ENCODE data around the gene MBD3L4. TPM values are rescaled to one million over a fixed set of nuclear protein-coding genes. Genes with fewer than 3 reads are reported as not detected.
"Not testable (repeated sequence)": the region's sequence is repeated elsewhere in the genome, so short reads cannot be mapped to it uniquely, and the experiment has no call there.

Gene MBD3L4
- total RNA-seq, 1 experiment from 2014 or later: not detected

DNA sequence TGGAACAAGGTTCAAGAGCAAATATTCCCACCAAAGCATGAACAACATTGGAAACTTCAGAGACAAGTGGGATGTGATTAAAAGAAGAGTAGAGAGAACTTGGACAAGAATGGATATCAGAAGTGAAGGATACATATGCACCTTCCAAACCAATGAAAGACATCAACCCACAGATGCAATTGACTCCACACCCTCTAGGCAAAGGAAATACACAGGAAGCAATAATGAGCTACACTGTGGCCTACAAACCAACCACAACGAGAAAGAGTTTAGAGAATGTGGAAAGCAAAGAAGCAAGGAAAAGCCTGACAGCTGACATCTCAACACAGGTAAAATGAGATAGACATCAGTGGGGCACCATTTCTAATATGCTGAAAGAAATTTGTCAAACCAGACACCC, 11.2 kb downstream of the MBD3L4 start:
- DNase-seq (ENCODE audit: low read depth, low spot score); ATAC-seq: not testable (repeated sequence)

DNA sequence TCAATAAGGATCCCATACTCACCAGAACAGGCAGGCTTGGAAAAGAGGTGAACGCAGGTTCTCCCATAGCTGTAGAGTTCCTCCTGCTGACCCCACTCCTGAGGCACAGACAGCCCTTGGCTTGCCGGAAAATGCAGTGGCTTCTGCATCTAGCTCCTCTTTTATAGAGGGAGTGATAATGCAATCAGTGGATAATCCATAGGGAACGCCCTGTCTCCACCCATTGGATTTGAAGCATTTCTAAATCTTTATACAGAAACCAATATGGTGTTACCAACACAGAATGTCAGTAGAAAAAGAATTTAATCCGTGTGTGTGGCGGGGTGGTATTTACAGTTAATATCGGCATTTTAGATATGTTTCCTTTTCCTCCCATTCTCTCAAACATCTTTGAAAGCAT, 18.6 kb downstream of the MBD3L4 start, which contains the start of gene MBD3L2B:
MBD3L2B (minus strand) TSS at position 101 of the 400 bp plus-strand sequence; CDS start at position 67, 34 bp downstream.
- H4K20me1 ChIP-seq (ENCODE audit: insufficient read depth); intact Hi-C loops (cut with micrococcal nuclease); H3K9me3 ChIP-seq (ENCODE audit: control insufficient read depth in 1 of 2, insufficient read depth in 1 of 2, low read depth in 1 of 2, low read length in 2 of 2); H2AFZ ChIP-seq (ENCODE audit: low read depth, low read length, poor library complexity, severe bottlenecking); CTCF ChIA-PET; RAD21 ChIA-PET (ENCODE audit: low non-redundant PET in 1 of 2, low total read pairs in 2 of 2, uncharacterized antibody in 2 of 2, unreplicated experiment in 2 of 2); ATAC-seq; H3K27ac ChIP-seq (ENCODE audit: low read depth, low read length); DNase-seq (ENCODE audit: low read depth, low spot score); POLR2A ChIA-PET; H3K9ac ChIP-seq (ENCODE audit: low read length); H3K79me2 ChIP-seq (ENCODE audit: insufficient read depth, low read length); H3K9me2 ChIP-seq (ENCODE audit: insufficient read depth); H3K4me3 ChIP-seq (replicated peaks in 1 of 2; ENCODE audit: low read depth in 1 of 2, low read length in 2 of 2); H3K4me1 ChIP-seq (ENCODE audit: control insufficient read depth in 1 of 2, insufficient read depth in 2 of 2, low read length in 2 of 2); H3K36me3 ChIP-seq (ENCODE audit: control insufficient read depth in 1 of 2, insufficient read depth in 2 of 2, low read length in 2 of 2); H3K27me3 ChIP-seq (ENCODE audit: insufficient read depth, low read length); BruUV-seq (replicated peaks); H3K4me2 ChIP-seq (ENCODE audit: low read length): not testable (repeated sequence)

More for the DNA sequence above, 11.2 kb downstream of the MBD3L4 start:
- intact Hi-C loops (cut with micrococcal nuclease); CTCF ChIA-PET; H3K9me3 ChIP-seq (ENCODE audit: control insufficient read depth in 1 of 2, insufficient read depth in 1 of 2, low read depth in 1 of 2, low read length in 2 of 2); H3K27ac ChIP-seq (ENCODE audit: low read depth, low read length); H2AFZ ChIP-seq (ENCODE audit: low read depth, low read length, poor library complexity, severe bottlenecking); H3K4me1 ChIP-seq (ENCODE audit: control insufficient read depth in 1 of 2, insufficient read depth in 2 of 2, low read length in 2 of 2); BruUV-seq (replicated peaks); H3K36me3 ChIP-seq (ENCODE audit: control insufficient read depth in 1 of 2, insufficient read depth in 2 of 2, low read length in 2 of 2); H3K4me2 ChIP-seq (ENCODE audit: low read length); H4K20me1 ChIP-seq (ENCODE audit: insufficient read depth); H3K79me2 ChIP-seq (ENCODE audit: insufficient read depth, low read length); H3K9me2 ChIP-seq (ENCODE audit: insufficient read depth); POLR2A ChIA-PET; H3K27me3 ChIP-seq (ENCODE audit: insufficient read depth, low read length); H3K9ac ChIP-seq (ENCODE audit: low read length); RAD21 ChIA-PET (ENCODE audit: low non-redundant PET in 1 of 2, low total read pairs in 2 of 2, uncharacterized antibody in 2 of 2, unreplicated experiment in 2 of 2); H3K4me3 ChIP-seq (replicated peaks in 1 of 2; ENCODE audit: low read depth in 1 of 2, low read length in 2 of 2): not testable (repeated sequence)

DNA sequence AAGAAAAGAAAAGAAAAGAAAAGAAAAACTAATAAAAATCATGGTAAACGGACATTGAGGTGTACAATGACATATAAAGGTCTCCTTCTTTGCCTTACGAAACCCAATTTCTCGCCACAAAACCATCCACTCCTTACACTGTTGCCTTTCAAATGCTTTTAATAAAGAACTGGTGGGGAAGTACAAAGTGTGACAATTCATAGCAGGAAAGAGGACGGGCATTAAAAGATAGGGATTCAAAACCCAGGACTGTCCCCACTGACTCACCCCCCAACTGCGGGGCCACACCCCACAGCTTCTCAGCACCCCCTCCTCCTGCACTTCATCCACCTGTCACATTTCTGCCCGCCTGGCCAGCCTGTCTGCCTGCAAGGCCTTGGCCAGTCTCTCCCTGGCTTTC, 21.2 kb downstream of the MBD3L4 start:
- Histone ChIP-seq H2AFZ (ENCODE audit: low read depth, low read length, poor library complexity, severe bottlenecking) (no peak overlapping the region), H3K27me3 (ENCODE audit: insufficient read depth, low read length) (no peaks in the 10 kb centered on the region), H3K4me3 (replicated peaks in 1 of 2; ENCODE audit: low read depth in 1 of 2, low read length in 2 of 2) (no peak overlapping the region), H3K27ac (ENCODE audit: low read depth, low read length) (no peak overlapping the region), H3K9me3 (ENCODE audit: control insufficient read depth in 1 of 2, insufficient read depth in 1 of 2, low read depth in 1 of 2, low read length in 2 of 2) (no peaks in the 10 kb centered on the region), H3K4me2 (ENCODE audit: low read length) (no peak overlapping the region), H3K9ac (ENCODE audit: low read length) (no peak overlapping the region), H3K36me3 (ENCODE audit: control insufficient read depth in 1 of 2, insufficient read depth in 2 of 2, low read length in 2 of 2) (no peaks in the 10 kb centered on the region), H3K9me2 (ENCODE audit: insufficient read depth) (no peaks in the 10 kb centered on the region), H3K4me1 (ENCODE audit: control insufficient read depth in 1 of 2, insufficient read depth in 2 of 2, low read length in 2 of 2) (no peaks in the 10 kb centered on the region), H4K20me1 (ENCODE audit: insufficient read depth) (no peaks in the 10 kb centered on the region), H3K79me2 (ENCODE audit: insufficient read depth, low read length) (no peaks in the 10 kb centered on the region)
- intact Hi-C loops (cut with micrococcal nuclease): no loop called here
- no TSS peak for BruUV-seq (replicated peaks)
- no peak for TF ChIP-seq POLR2AphosphoS5 (IDR thresholded peaks at IDR 0.05; ENCODE audit: low read depth, low read length)
- DNase-seq (ENCODE audit: low read depth, low spot score) (no peak), ATAC-seq (no peak)
- ChIA-PET CTCF (no interaction called here), RAD21 (ENCODE audit: low non-redundant PET in 1 of 2, low total read pairs in 2 of 2, uncharacterized antibody in 2 of 2, unreplicated experiment in 2 of 2) (no interaction called here), POLR2A (no interaction called here)
